Brain microvascular endothelial cell (primary cell): ENCODE measurements around the gene SUPT5H.

ENCODE experiments used
- DNase-seq: peaks from one replicate; pipeline ENCODE4 v3.0.0-alpha.2; 2020
- H3K27ac ChIP-seq: fragments of 250-450 bp; sonication (Bioruptor Pico); 2 replicates; pipeline ENCODE4 v1.5.1; 2020; ENCODE audit warnings: mild to moderate bottlenecking, moderate library complexity
- H3K27me3 ChIP-seq: fragments of 250-450 bp; sonication (Bioruptor Pico); replicated peaks from 2 replicates; pipeline ENCODE4 v1.5.1; 2020; ENCODE audit warnings: mild to moderate bottlenecking
- H3K36me3 ChIP-seq: fragments of 250-450 bp; sonication (Bioruptor Pico); replicated peaks from 2 replicates; pipeline ENCODE4 v1.5.1; 2020; ENCODE audit warnings: mild to moderate bottlenecking
- H3K4me3 ChIP-seq: 2 replicates; pipeline ENCODE4 v1.5.1; 2011; ENCODE audit warnings: low read depth, mild to moderate bottlenecking, control low read depth, low read length, moderate library complexity
- CTCF ChIP-seq: IDR thresholded peaks from 2 replicates; pipeline ENCODE4 v1.5.1; 2011; ENCODE audit warnings: low read depth, mild to moderate bottlenecking, moderate library complexity, low read length, control low read depth, inconsistent platforms; ENCODE audit errors: missing control alignments
- in situ Hi-C: cut with HindIII; loops from 2 replicates; pipeline ENCODE4 v1.10.0; 2017; ENCODE audit warnings: low sequenced_read_pairs, low pct_ligation_motif_present

The SUPT5H gene

GRCh38 chr19:39499932-39500331 is 54.5 kb downstream of the SUPT5H start:
- no peak for TF ChIP-seq CTCF
- Histone ChIP-seq H3K27ac (no peak overlapping the region), H3K36me3 (no peaks in the 10 kb centered on the region), H3K4me3 (no peak overlapping the region), H3K27me3 (peaks cover 15% of the 10 kb centered on the region)
- DNase-seq: no peak
- in situ Hi-C loops: no loop called here

GRCh38 chr19:39500543-39500942 is 55.2 kb downstream of the SUPT5H start:
- DNase-seq: no peak
- in situ Hi-C loops: no loop called here
- Histone ChIP-seq H3K36me3 (no peaks in the 10 kb centered on the region), H3K4me3 (no peak overlapping the region), H3K27ac (no peak overlapping the region), H3K27me3 (peaks cover 15% of the 10 kb centered on the region)
- no peak for TF ChIP-seq CTCF

GRCh38 chr19:39501340-39501739 is 56.0 kb downstream of the SUPT5H start:
- TF ChIP-seq CTCF: no peak
- no peak for DNase-seq
- Histone ChIP-seq H3K4me3 (no peak overlapping the region), H3K36me3 (no peaks in the 10 kb centered on the region), H3K27ac (no peak overlapping the region), H3K27me3 (peaks cover 15% of the 10 kb centered on the region)
- in situ Hi-C loops: no loop called here

GRCh38 chr19:39502640-39503417 is 57.4 kb downstream of the SUPT5H start:
- Histone ChIP-seq H3K36me3 (no peaks in the 10 kb centered on the region), H3K4me3 (no peak overlapping the region), H3K27ac (no peak overlapping the region), H3K27me3 (peaks cover 15% of the 10 kb centered on the region)
- TF ChIP-seq CTCF: peak; percentile 51
- DNase-seq: no peak
- in situ Hi-C loops: no loop called here

GRCh38 chr19:39506598-39506943 is 61.2 kb downstream of the SUPT5H start:
- Histone ChIP-seq H3K4me3 (peak overlapping the region; percentile 59), H3K27me3 (no peaks in the 10 kb centered on the region)
- in situ Hi-C loops: no loop called here

More at GRCh38 chr19:39506598-39506943, 61.2 kb downstream of the SUPT5H start:
- TF ChIP-seq CTCF: no peak
- no peaks in the 10 kb centered on the region for H3K36me3 ChIP-seq
- DNase-seq: no peak
- no peak overlapping the region for H3K27ac ChIP-seq
